HG03378 (cell line): ENCODE measurements around the gene VPS37B.

ENCODE experiments used
- ATAC-seq: cut with Tn5 transposase; IDR thresholded peaks from one replicate; pipeline ENCODE4 v1.9.1; 2021; ENCODE audit warnings: mild to moderate bottlenecking, moderate library complexity; ENCODE audit not compliant: unreplicated experiment

VPS37B gene

GRCh38 chr12:122855071-122855829, 40.7 kb downstream of the VPS37B start:
- ATAC-seq = no peak

GRCh38 chr12:122854554-122854953, 41.4 kb downstream of the VPS37B start:
- ATAC-seq = no peak

GRCh38 chr12:122853582-122854245, 42.2 kb downstream of the VPS37B start:
- no peak for ATAC-seq

GRCh38 chr12:122852336-122853275, 43.3 kb downstream of the VPS37B start:
- no peak for ATAC-seq

- no peak for ATAC-seq
Observed at GRCh38 chr12:122851820-122852219, 44.1 kb downstream of the VPS37B start.

GRCh38 chr12:122850695-122851350, 45.1 kb downstream of the VPS37B start:
- ATAC-seq = no peak

- ATAC-seq = no peak
Observed at GRCh38 chr12:122850048-122850445, 45.9 kb downstream of the VPS37B start.

- ATAC-seq = no peak
Observed at GRCh38 chr12:122849352-122850047, 46.4 kb downstream of the VPS37B start.

GRCh38 chr12:122848471-122849351, 47.2 kb downstream of the VPS37B start:
- ATAC-seq = no peak

GRCh38 chr12:122847921-122848421, 48.0 kb downstream of the VPS37B start:
- ATAC-seq = no peak

- no peak for ATAC-seq
Observed at GRCh38 chr12:122847516-122847836, 48.4 kb downstream of the VPS37B start.

GRCh38 chr12:122846622-122847515, 49.1 kb downstream of the VPS37B start:
- no peak for ATAC-seq

GRCh38 chr12:122845865-122846621, 49.9 kb downstream of the VPS37B start:
- ATAC-seq = no peak

- no peak for ATAC-seq
Observed at GRCh38 chr12:122845041-122845864, 50.7 kb downstream of the VPS37B start.

GRCh38 chr12:122844366-122844971, 51.5 kb downstream of the VPS37B start:
- no peak for ATAC-seq

- no peak for ATAC-seq
Observed at GRCh38 chr12:122843455-122843854, 52.5 kb downstream of the VPS37B start.
